GM19468 (cell line): ENCODE results near the gene BACE2.

Source experiments
- ATAC-seq: cut with Tn5 transposase; IDR thresholded peaks from one replicate; pipeline ENCODE4 v1.9.1; 2021; ENCODE audit warnings: mild to moderate bottlenecking, moderate library complexity, moderate number of reproducible peaks; ENCODE audit not compliant: unreplicated experiment; ENCODE audit errors: extremely low read depth

Gene BACE2

GRCh38 chr21:41167348-41168342 lies at the start of gene BACE2:
BACE2 (plus strand) TSS chr21:41168160; CDS start chr21:41168264, 104 bp downstream.
- no peak for ATAC-seq

DNA sequence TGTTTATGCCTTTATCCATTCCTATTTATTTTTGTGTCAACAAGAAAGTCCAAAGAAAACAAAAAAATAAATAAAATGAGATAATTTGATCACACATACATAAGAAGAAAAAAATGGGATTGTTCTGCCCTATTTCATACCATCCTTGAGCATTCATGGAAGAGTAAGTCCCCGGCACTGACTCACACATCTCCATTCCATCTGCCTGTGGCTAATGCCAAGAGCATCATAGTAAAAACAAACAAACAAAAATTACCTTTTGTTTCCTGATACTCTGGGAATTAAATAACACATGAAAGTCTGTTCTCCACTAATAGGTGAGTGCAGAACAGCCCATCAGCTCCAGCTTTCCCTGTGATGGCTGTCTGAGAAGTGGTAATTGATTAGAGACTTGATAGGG lies 48.1 kb upstream of the BACE2 start:
- ATAC-seq: no peak

GRCh38 chr21:41120997-41121396 lies 47.0 kb upstream of the BACE2 start:
- ATAC-seq: no peak

DNA sequence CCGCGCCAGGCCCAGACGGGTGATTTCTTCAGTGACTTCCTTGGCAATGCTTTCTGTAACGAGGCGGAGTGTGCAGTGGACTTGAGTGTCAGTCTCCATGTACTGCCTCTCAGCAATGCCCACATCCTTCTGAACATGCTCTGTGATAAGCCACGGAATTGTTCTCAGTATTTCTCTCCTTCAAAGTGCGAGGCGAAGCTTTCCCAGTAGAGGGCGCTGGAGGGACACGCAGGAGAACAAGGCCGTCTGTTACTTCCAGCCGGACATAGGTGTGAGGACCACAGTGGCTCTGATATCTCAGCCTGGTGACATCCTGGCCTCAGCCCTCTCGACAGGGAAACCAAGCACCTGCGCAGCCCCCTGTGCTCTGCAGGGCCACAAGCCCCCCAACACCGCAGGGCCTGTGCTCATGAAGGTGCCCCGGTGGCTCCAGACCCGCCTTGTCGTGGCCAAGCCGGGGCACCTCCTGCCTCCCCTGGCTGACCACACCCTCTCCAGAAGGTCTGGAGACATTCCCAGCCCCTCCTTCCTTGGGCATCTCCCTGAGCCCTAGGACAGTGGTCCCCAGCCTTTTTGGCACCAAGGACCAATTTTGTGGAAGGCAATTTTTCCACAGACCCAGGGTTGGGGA lies 46.1 kb upstream of the BACE2 start:
- no peak for ATAC-seq

GRCh38 chr21:41124641-41125201 lies 43.2 kb upstream of the BACE2 start:
- no peak for ATAC-seq

- ATAC-seq: no peak
These were observed 39.0 kb upstream of the BACE2 start for GRCh38 chr21:41128981-41129380.

GRCh38 chr21:41130883-41131282 lies 37.1 kb upstream of the BACE2 start:
- no peak for ATAC-seq

DNA sequence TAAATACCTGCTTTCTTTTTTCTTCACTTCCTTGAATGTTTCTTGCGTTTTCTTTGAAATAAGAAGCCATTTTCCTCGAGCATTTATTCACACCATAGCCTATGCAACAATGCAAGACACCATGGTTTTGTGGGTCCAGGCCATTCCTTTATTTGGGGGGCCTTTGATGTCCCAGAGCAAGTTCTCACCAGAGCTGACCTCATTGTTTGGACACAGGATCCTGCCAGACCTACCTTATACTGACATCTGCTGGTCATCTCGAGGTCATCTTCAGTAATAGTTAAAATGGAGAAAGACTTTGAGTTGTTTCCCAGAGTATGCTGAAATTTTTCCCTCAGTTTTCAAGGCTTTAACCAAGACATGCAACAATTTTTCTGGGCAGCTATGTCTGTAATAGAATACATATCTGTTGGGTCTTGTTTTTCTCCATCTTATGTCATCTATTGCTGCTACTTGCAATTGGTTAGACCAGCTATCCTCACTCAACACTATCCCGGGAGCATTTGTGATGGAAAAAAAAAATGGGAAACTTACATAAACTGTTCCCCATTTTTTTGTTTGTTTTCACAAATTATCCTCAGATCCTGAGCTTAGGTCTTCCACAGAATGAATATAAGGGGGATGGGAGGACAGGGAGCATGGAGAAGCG lies 34.0 kb upstream of the BACE2 start:
- no peak for ATAC-seq

- no peak for ATAC-seq
These were observed 32.2 kb upstream of the BACE2 start for GRCh38 chr21:41135746-41136145.

DNA sequence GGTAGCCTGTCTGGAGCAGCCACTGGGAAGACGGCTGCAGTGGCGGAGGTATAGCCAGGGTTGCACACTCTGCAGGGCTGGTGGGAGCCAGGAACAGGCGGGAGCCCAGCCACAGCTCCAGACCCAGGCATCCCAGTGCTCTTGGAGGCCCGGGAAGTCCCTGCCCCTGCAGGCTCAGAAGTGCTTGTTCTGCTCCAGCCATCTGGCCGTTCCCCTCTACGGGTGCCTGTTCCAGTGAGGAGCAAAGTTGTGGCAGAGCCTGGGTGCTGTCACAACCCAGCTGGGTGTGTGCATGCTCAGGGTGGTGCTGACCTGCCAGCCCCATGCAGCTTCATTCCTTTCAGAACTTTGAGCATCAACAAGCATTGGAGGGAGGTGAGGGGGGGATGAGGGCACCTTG lies 31.7 kb upstream of the BACE2 start:
- ATAC-seq: no peak

DNA sequence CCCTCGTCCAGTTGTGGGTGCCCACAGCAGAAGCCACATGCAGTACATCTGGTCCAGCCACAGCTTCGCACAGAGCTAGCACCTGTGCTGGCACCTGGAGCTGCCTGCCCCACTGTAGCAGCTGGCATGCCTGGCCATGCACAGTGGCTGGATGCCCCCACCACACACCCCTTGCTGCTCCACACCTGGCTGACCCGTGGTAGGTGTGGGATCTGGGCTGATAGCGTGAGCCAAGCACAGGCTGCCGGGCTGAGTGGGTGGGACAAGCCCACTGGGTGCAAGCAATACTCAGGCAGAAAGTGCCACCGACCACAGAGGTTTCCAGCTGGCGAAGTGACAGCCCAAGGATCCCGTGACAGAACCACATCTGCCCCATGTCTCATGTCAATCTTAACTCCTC lies 30.6 kb upstream of the BACE2 start:
- no peak for ATAC-seq

DNA sequence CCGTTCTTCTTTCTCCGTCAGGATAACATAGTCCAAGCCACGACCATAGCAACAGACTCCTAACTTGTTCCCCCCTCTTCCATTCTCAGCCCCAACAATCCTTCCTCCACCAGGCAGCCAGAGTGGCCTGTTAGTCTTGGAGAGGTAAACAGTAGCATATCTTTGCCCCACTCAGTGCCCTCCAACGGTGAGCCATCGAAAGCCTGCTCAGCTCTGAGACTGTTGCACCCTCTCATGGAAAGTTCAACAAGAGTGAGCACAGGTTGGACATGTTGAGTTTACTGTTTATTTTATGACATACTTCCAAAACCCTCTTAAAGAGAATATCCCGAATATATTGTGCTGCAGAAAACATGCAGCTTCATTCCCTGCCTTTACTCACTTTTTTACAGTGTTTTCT lies 30.1 kb upstream of the BACE2 start:
- no peak for ATAC-seq

DNA sequence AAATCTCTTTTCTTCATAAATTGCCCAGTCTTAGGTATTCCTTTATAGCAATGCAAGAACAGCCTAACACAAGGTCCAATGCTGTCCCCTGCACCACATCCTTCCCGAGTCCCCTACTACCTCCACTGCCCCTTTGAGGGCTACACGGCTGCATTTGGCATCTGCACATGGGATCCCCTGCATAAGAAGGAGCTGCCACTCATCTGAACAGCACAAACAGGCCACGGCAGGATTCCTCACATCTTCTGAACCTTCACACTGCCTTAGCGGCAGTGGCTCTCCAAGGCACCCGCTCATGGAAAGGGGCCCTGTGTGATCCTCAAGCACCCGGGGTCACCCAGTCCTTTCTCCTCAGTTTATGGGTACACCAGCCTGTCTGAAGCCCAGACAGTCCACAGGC lies 29.2 kb upstream of the BACE2 start:
- no peak for ATAC-seq

DNA sequence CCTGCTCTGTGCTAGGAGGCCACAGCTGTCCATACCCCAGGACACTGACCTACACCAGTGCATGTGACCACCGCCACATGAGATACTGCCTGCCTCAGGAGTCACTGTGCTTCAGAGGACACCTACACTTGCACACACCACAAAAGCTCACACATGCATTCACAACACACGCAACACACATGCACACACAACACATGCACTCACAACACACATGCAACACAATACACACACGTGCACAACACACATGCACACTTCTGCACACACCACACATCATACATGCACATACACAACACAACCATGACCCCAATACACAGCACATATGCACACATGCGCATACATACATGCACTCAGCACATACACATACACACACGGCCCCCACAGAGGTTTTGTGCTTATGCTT lies 28.7 kb upstream of the BACE2 start:
- ATAC-seq: no peak

- no peak for ATAC-seq
These were observed 28.0 kb upstream of the BACE2 start for GRCh38 chr21:41139951-41140350.

DNA sequence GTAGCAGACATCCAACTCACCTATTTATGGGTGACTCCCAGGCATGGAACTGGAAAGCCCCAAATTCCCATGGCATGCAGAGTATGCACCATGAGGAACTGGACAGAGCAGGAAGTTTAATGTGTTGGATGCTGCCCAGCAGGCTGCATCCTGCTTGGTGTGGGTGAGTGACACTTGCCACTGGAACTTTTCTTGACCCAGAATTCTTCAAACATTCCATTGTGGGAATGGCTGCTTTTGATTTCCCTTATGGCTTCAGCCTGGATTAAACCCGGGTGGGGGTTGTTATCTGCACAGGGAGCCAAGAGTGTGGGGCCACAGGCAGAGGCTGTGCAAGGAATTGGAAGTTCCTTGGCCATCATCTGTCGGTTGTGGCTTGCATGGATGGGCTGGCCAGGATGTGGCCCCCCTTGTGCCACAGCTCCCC lies 26.9 kb upstream of the BACE2 start:
- no peak for ATAC-seq

DNA sequence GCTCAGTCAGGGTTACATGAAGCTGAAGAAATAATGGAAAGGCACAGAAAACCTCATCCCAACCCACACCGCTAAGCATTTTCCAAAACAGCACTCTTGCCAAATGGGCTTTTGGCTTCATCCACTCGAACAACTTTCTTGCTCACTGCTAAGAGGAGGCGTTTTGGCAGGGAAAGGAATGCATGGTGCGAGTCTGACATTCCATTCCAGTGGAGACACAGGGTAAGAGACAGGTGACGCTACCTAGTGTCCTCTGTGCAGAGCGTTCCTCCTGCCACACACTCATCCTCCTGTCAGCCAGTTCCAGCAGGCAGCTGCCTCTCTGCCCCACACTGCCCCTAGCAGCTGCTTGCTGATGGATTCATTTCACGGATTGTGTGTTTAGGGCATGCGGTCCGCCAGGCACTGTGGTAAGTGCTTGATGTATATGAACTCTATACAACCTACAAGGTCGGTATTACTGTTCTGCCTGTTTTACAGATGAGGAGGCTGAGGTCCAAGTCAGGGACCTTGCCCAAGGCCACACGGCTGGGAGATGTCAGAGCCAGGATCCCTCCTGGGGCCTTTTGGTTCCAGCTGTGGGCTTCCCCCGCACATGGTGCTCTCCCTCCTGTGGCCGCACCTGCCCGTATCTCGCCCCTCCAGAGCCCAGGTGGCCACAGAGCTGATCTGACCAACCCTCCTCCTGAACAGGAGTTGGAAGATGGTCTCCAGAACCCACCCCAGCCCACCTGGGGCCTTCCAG lies 25.7 kb upstream of the BACE2 start:
- no peak for ATAC-seq

GRCh38 chr21:41143596-41144325 lies 24.2 kb upstream of the BACE2 start:
- ATAC-seq: no peak
